HAP-1 (cell line): Measurements from ENCODE around the gene GTF2H2C.
"Not testable (repeated sequence)": the region's sequence is repeated elsewhere in the genome, so short reads cannot be mapped to it uniquely, and the experiment has no call there.

Experiments
- DNase-seq, 2 experiments: peaks; one replicate each; pipeline ENCODE4 v3.0.0-alpha.2; 2016 to 2020; ENCODE audit warnings: low spot score in 2 of 2
- H3K27me3 ChIP-seq: fragments of 250-450 bp; sonication (Bioruptor Pico); 2 replicates; pipeline ENCODE4 v1.5.1; 2020; ENCODE audit warnings: low read depth, mild to moderate bottlenecking, moderate library complexity
- H3K36me3 ChIP-seq: fragments of 250-450 bp; sonication (Bioruptor Pico); replicated peaks from 2 replicates; pipeline ENCODE4 v1.5.1; 2020; ENCODE audit warnings: mild to moderate bottlenecking
- H3K4me1 ChIP-seq: fragments of 250-450 bp; sonication (Bioruptor Pico); 2 replicates; pipeline ENCODE4 v1.5.1; 2020; ENCODE audit warnings: mild to moderate bottlenecking
- H3K4me3 ChIP-seq: fragments of 250-450 bp; sonication (Bioruptor Pico); 2 replicates; pipeline ENCODE4 v1.5.1; 2020; ENCODE audit warnings: mild to moderate bottlenecking, moderate library complexity
- H3K9me3 ChIP-seq: fragments of 250-450 bp; sonication (Bioruptor Pico); 2 replicates; pipeline ENCODE4 v1.5.1; 2020; ENCODE audit warnings: mild to moderate bottlenecking, moderate library complexity
- in situ Hi-C: fragments of 300-500 bp; cut with MboI; formaldehyde crosslinking; loops from 3 replicates; pipeline ENCODE4 v1.14.3; 2020; ENCODE audit warnings: low sequenced_read_pairs, inconsistent platforms, mixed read lengths

The GTF2H2C gene

GRCh38 chr5:69559908-69560330 is at the start of gene GTF2H2C:
GTF2H2C (plus strand) TSS chr5:69560191; CDS start chr5:69565133, 4,942 bp downstream.
- H3K27me3 ChIP-seq, H3K4me1 ChIP-seq, H3K36me3 ChIP-seq, in situ Hi-C loops, H3K9me3 ChIP-seq: not testable (repeated sequence)
- peak within 1 kb of the TSS; percentile 30 for H3K4me3 ChIP-seq
- peak; percentile 55 to 81 for DNase-seq

GRCh38 chr5:69510694-69511093 is 49.3 kb upstream of the GTF2H2C start:
- in situ Hi-C loops = loop anchor here (25.0 kb wide), 1 partner anchor 423 kb away; the partner anchor contains the start of gene SLC30A5
- no peaks in the 10 kb centered on the region for H3K36me3 ChIP-seq
- no peak for DNase-seq
- no peaks in the 10 kb centered on the region for H3K27me3 ChIP-seq
- no peaks in the 10 kb centered on the region for H3K4me1 ChIP-seq
- H3K9me3 ChIP-seq = no peaks in the 10 kb centered on the region
- no peak overlapping the region for H3K4me3 ChIP-seq

GRCh38 chr5:69512740-69513260 is 47.2 kb upstream of the GTF2H2C start:
- in situ Hi-C loops = loop anchor here (25.0 kb wide), 1 partner anchor 425 kb away; the partner anchor contains the start of gene SLC30A5
- no peaks in the 10 kb centered on the region for H3K9me3 ChIP-seq
- no peak for DNase-seq
- peaks cover 3% of the 10 kb centered on the region for H3K4me1 ChIP-seq
- no peaks in the 10 kb centered on the region for H3K27me3 ChIP-seq
- H3K4me3 ChIP-seq = no peak overlapping the region
- H3K36me3 ChIP-seq = no peaks in the 10 kb centered on the region

- H3K9me3 ChIP-seq, H3K4me1 ChIP-seq, DNase-seq, H3K36me3 ChIP-seq, H3K4me3 ChIP-seq, H3K27me3 ChIP-seq: not testable (repeated sequence)
- in situ Hi-C loops = loop anchor here (25.0 kb wide), 1 partner anchor 428 kb away; the partner anchor contains the start of gene SLC30A5
Measured at GRCh38 chr5:69515570-69515969, 44.4 kb upstream of the GTF2H2C start.

GRCh38 chr5:69516769-69517168 is 43.2 kb upstream of the GTF2H2C start:
- Histone ChIP-seq H3K27me3 (no peaks in the 10 kb centered on the region), H3K4me3 (no peak overlapping the region), H3K36me3 (no peaks in the 10 kb centered on the region; the same call in 1 of the 2 replicates), H3K4me1 (peaks cover 8% of the 10 kb centered on the region), H3K9me3 (no peaks in the 10 kb centered on the region)
- DNase-seq = no peak
- in situ Hi-C loops = loop anchor here (25.0 kb wide), 1 partner anchor 429 kb away; the partner anchor contains the start of gene SLC30A5

- Histone ChIP-seq H3K36me3 (no peaks in the 10 kb centered on the region; the same call in 1 of the 2 replicates), H3K9me3 (no peaks in the 10 kb centered on the region), H3K27me3 (no peaks in the 10 kb centered on the region), H3K4me1 (peaks cover 8% of the 10 kb centered on the region), H3K4me3 (no peak overlapping the region)
- DNase-seq = no peak
- in situ Hi-C loops = loop anchor here (25.0 kb wide), 1 partner anchor 430 kb away; the partner anchor contains the start of gene SLC30A5
Measured at GRCh38 chr5:69517763-69518212, 42.2 kb upstream of the GTF2H2C start.

- no peak overlapping the region for H3K4me3 ChIP-seq
- H3K27me3 ChIP-seq = no peaks in the 10 kb centered on the region
- DNase-seq = no peak
- no peaks in the 10 kb centered on the region for H3K9me3 ChIP-seq
- no peaks in the 10 kb centered on the region; the same call in 1 of the 2 replicates for H3K36me3 ChIP-seq
- in situ Hi-C loops = loop anchor here (25.0 kb wide), 1 partner anchor 432 kb away; the partner anchor contains the start of gene SLC30A5
- H3K4me1 ChIP-seq = peaks cover 8% of the 10 kb centered on the region
Measured at GRCh38 chr5:69519285-69519684, 40.7 kb upstream of the GTF2H2C start.

GRCh38 chr5:69522035-69522434 is 38.0 kb upstream of the GTF2H2C start:
- DNase-seq = no peak
- no peaks in the 10 kb centered on the region for H3K27me3 ChIP-seq
- H3K4me3 ChIP-seq = no peak overlapping the region
- H3K9me3 ChIP-seq = no peaks in the 10 kb centered on the region
- peaks cover 8% of the 10 kb centered on the region for H3K4me1 ChIP-seq
- no peaks in the 10 kb centered on the region; the same call in 1 of the 2 replicates for H3K36me3 ChIP-seq
- in situ Hi-C loops = loop anchor here (25.0 kb wide), 1 partner anchor 435 kb away; the partner anchor contains the start of gene SLC30A5

- Histone ChIP-seq H3K4me3 (no peak overlapping the region), H3K4me1 (peaks cover 3% of the 10 kb centered on the region; the same call in 1 of the 2 replicates), H3K9me3 (no peaks in the 10 kb centered on the region), H3K36me3 (no peaks in the 10 kb centered on the region; the same call in 1 of the 2 replicates), H3K27me3 (no peaks in the 10 kb centered on the region)
- in situ Hi-C loops = no loop called here
- DNase-seq = no peak
Measured at GRCh38 chr5:69525490-69525889, 34.5 kb upstream of the GTF2H2C start.

- Histone ChIP-seq H3K27me3 (no peaks in the 10 kb centered on the region), H3K4me1 (peaks cover 5% of the 10 kb centered on the region; the same call in 1 of the 2 replicates), H3K4me3 (no peak overlapping the region), H3K9me3 (no peaks in the 10 kb centered on the region), H3K36me3 (no peaks in the 10 kb centered on the region)
- in situ Hi-C loops = no loop called here
- DNase-seq = no peak
Measured at GRCh38 chr5:69526660-69527059, 33.3 kb upstream of the GTF2H2C start.

GRCh38 chr5:69527128-69527770 is 32.7 kb upstream of the GTF2H2C start:
- Histone ChIP-seq H3K36me3 (no peaks in the 10 kb centered on the region), H3K4me1 (peaks cover 5% of the 10 kb centered on the region; the same call in 1 of the 2 replicates), H3K9me3 (no peaks in the 10 kb centered on the region), H3K4me3 (no peak overlapping the region), H3K27me3 (no peaks in the 10 kb centered on the region)
- DNase-seq = no peak
- in situ Hi-C loops = no loop called here

GRCh38 chr5:69528035-69528434 is 32.0 kb upstream of the GTF2H2C start:
- peaks cover 5% of the 10 kb centered on the region; the same call in 1 of the 2 replicates for H3K4me1 ChIP-seq
- no peaks in the 10 kb centered on the region for H3K27me3 ChIP-seq
- H3K4me3 ChIP-seq = no peak overlapping the region
- H3K36me3 ChIP-seq = no peaks in the 10 kb centered on the region
- no peaks in the 10 kb centered on the region for H3K9me3 ChIP-seq
- DNase-seq = no peak
- in situ Hi-C loops = no loop called here

GRCh38 chr5:69528609-69529008 is 31.4 kb upstream of the GTF2H2C start:
- in situ Hi-C loops = no loop called here

More at GRCh38 chr5:69528609-69529008, 31.4 kb upstream of the GTF2H2C start:
- no peaks in the 10 kb centered on the region for H3K36me3 ChIP-seq
- no peak overlapping the region for H3K4me3 ChIP-seq
- H3K9me3 ChIP-seq = no peaks in the 10 kb centered on the region
- H3K27me3 ChIP-seq = no peaks in the 10 kb centered on the region
- DNase-seq = no peak
- H3K4me1 ChIP-seq = peaks cover 5% of the 10 kb centered on the region; the same call in 1 of the 2 replicates
